Measurements from ENCODE around the gene ACIN1. TPM values are rescaled to one million over a fixed set of nuclear protein-coding genes. Genes with fewer than 3 reads are reported as not detected.

Gene ACIN1
- total RNA-seq, 1 donor from 2014 or later: 64.6 TPM

- no peak for TF ChIP-seq CTCF (IDR thresholded peaks at IDR 0.05; ENCODE audit: borderline replicate concordance)
- no peak overlapping the region for H3K27ac ChIP-seq (replicated peaks)
- H3K36me3 ChIP-seq: peaks cover 22% of the 10 kb centered on the region
- intact Hi-C loops (cut with micrococcal nuclease): no loop called here
- no peaks in the 10 kb centered on the region for H3K9me3 ChIP-seq (replicated peaks)
- H3K4me3 ChIP-seq: no peak overlapping the region
- H3K4me1 ChIP-seq: peaks cover 35% of the 10 kb centered on the region
- no peaks in the 10 kb centered on the region for H3K27me3 ChIP-seq (ENCODE audit: low read depth)
- no peak for DNase-seq
Measured at GRCh38 chr14:23126548-23127278, 31.8 kb upstream of the ACIN1 start.

- H3K9me3 ChIP-seq (replicated peaks): no peaks in the 10 kb centered on the region
Measured at GRCh38 chr14:23125933-23126524, 31.1 kb upstream of the ACIN1 start.

GRCh38 chr14:23125011-23125410 is 30.1 kb upstream of the ACIN1 start:
- no peaks in the 10 kb centered on the region for H3K9me3 ChIP-seq (replicated peaks)
- no peak overlapping the region for H3K27ac ChIP-seq (replicated peaks)
- H3K36me3 ChIP-seq: peaks cover 22% of the 10 kb centered on the region
- peaks cover 28% of the 10 kb centered on the region for H3K4me1 ChIP-seq
- intact Hi-C loops (cut with micrococcal nuclease): no loop called here
- no peak for DNase-seq
- TF ChIP-seq CTCF (IDR thresholded peaks at IDR 0.05; ENCODE audit: borderline replicate concordance): no peak
- H3K4me3 ChIP-seq: no peak overlapping the region
- H3K27me3 ChIP-seq (ENCODE audit: low read depth): no peaks in the 10 kb centered on the region

More at GRCh38 chr14:23125933-23126524, 31.1 kb upstream of the ACIN1 start:
- TF ChIP-seq CTCF (IDR thresholded peaks at IDR 0.05; ENCODE audit: borderline replicate concordance): no peak
- no peak for DNase-seq
- Histone ChIP-seq H3K4me1 (peaks cover 36% of the 10 kb centered on the region), H3K27ac (replicated peaks) (no peak overlapping the region), H3K36me3 (peaks cover 22% of the 10 kb centered on the region), H3K27me3 (ENCODE audit: low read depth) (no peaks in the 10 kb centered on the region), H3K4me3 (no peak overlapping the region)
- intact Hi-C loops (cut with micrococcal nuclease): no loop called here

- Histone ChIP-seq H3K27ac (replicated peaks) (peak overlapping the region; percentile 52), H3K4me1 (peaks cover 27% of the 10 kb centered on the region), H3K27me3 (ENCODE audit: low read depth) (no peaks in the 10 kb centered on the region), H3K36me3 (peaks cover 17% of the 10 kb centered on the region), H3K9me3 (replicated peaks) (no peaks in the 10 kb centered on the region), H3K4me3 (no peak overlapping the region)
- intact Hi-C loops (cut with micrococcal nuclease): loop anchor here (5.0 kb wide), 1 partner anchor 63 kb away; no protein-coding TSS in a partner anchor
- TF ChIP-seq CTCF (IDR thresholded peaks at IDR 0.05; ENCODE audit: borderline replicate concordance): no peak
- DNase-seq: no peak
Measured at GRCh38 chr14:23124337-23124954, 29.5 kb upstream of the ACIN1 start.

- intact Hi-C loops (cut with micrococcal nuclease): loop anchor here (5.0 kb wide), 1 partner anchor 64 kb away; no protein-coding TSS in a partner anchor
- peak; percentile 78 for DNase-seq
- no peaks in the 10 kb centered on the region for H3K9me3 ChIP-seq (replicated peaks)
- no peak for TF ChIP-seq CTCF (IDR thresholded peaks at IDR 0.05; ENCODE audit: borderline replicate concordance)
- H3K4me3 ChIP-seq: no peak overlapping the region
- H3K27ac ChIP-seq (replicated peaks): peak overlapping the region; percentile 52
- peaks cover 27% of the 10 kb centered on the region for H3K4me1 ChIP-seq
- H3K27me3 ChIP-seq (ENCODE audit: low read depth): no peaks in the 10 kb centered on the region
- peaks cover 6% of the 10 kb centered on the region for H3K36me3 ChIP-seq
Measured at GRCh38 chr14:23123419-23123818, 28.5 kb upstream of the ACIN1 start.
